Neural progenitor cell (in vitro differentiated cells): ENCODE data around the gene MYCBP.

ENCODE experiments used
- EZH2 ChIP-seq: fragments of 200-600 bp; sonication (generic); IDR thresholded peaks from 2 replicates; pipeline ENCODE4 v1.6.1; 2017; ENCODE audit warnings: antibody characterized with exemption, mild to moderate bottlenecking, moderate library complexity
- EZH2phosphoT487 ChIP-seq: fragments of 200-600 bp; sonication (generic); IDR thresholded peaks from 2 replicates; pipeline ENCODE4 v1.6.1; 2017; ENCODE audit warnings: antibody characterized with exemption

DNA sequence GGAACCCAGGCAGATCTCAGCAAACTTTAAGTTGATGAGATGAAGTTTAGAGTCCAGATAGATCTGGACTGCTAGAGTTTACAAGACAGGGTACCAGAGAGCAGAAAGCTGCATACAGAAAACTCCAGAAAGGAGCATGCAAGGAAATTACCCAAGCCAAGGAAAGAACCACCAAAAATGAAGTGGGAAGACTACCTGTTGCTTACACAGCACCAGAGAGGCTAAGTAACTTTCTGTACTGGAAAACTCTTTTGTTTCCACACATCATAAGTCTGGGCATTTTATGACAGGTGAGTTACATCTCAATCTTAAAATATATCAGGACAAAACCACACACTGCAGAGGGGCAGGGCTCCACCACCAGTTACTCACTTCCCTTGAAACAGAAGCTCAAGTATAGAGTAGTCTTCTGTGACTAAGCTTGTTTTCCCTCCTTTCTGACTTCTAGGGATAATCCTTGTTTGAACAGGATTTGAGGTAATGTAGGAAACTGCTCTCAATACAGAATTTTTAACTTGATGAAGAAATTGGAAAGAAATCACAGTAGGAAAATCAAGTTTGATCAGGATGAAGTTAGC is 25.6 kb upstream of the MYCBP start:
- TF ChIP-seq EZH2 (no peak), EZH2phosphoT487 (no peak)
